Subcutaneous adipose tissue (tissue), 4 donors: ENCODE results near the gene IQGAP3. TPM values are rescaled to one million over a fixed set of nuclear protein-coding genes. Genes with fewer than 3 reads are reported as not detected.

Source experiments
- CTCF ChIP-seq: fragments of 450-650 bp; IDR thresholded peaks from one replicate; pipeline ENCODE4 v1.5.1; 2016; ENCODE audit warnings: low read depth, mild to moderate bottlenecking, control low read depth, antibody characterized with exemption, moderate library complexity
- total RNA-seq, 4 donors: library from RNA; depleted of rRNA; stranded (reverse); fragments of >200 nt; gene quantifications; one replicate each; pipeline ENCODE4 v1.1.0, GENCODE V29; 2016

IQGAP3 gene
- total RNA-seq, 4 donors from 2014 or later, result 0.57 to 2.5 (median 2.0) TPM; not detected in 1

GRCh38 chr1:156551869-156552268 is 20.5 kb downstream of the IQGAP3 start:
- no peak for TF ChIP-seq CTCF

- no peak for TF ChIP-seq CTCF
Observed at GRCh38 chr1:156551066-156551643, 21.2 kb downstream of the IQGAP3 start.

- no peak for TF ChIP-seq CTCF
Observed at GRCh38 chr1:156550346-156550745, 22.0 kb downstream of the IQGAP3 start.

GRCh38 chr1:156549831-156550230 is 22.5 kb downstream of the IQGAP3 start:
- no peak for TF ChIP-seq CTCF

- no peak for TF ChIP-seq CTCF
Observed at GRCh38 chr1:156549390-156549789, 23.0 kb downstream of the IQGAP3 start.

GRCh38 chr1:156547982-156548381 is 24.4 kb downstream of the IQGAP3 start:
- no peak for TF ChIP-seq CTCF

GRCh38 chr1:156547434-156547833 is 24.9 kb downstream of the IQGAP3 start:
- TF ChIP-seq CTCF, result no peak
